ENCODE data around the gene DAPK1.
A peak's percentile ranks its signal among the peaks of the same experiment; 100 is the strongest.

The DAPK1 gene

GRCh38 chr9:87515006-87515405 lies 17.3 kb downstream of the DAPK1 start:
- peaks cover 2% of the 10 kb centered on the region for H3K79me1 ChIP-seq (ENCODE audit: low read length)
- no peak overlapping the region for H3K4me3 ChIP-seq (ENCODE audit: low read depth, low read length)
- no peak overlapping the region for H2AK5ac ChIP-seq (ENCODE audit: low read length)
- H4K8ac ChIP-seq (ENCODE audit: low read depth, low read length), result no peak overlapping the region
- H4K12ac ChIP-seq (ENCODE audit: low read depth, low read length), result no peak overlapping the region
- H2AFZ ChIP-seq (ENCODE audit: insufficient read depth, low read length, poor library complexity), result no peak overlapping the region
- H3K36me3 ChIP-seq (ENCODE audit: control insufficient read depth in 1 of 2, insufficient read depth in 2 of 2, low read length in 2 of 2), result peaks cover 0 to 8% of the 10 kb centered on the region in 2 experiments
- H2BK120ac ChIP-seq (ENCODE audit: insufficient read depth, low read length, poor library complexity), result no peak overlapping the region
- no CpG with 5 or more reads among the region's 2 CpGs for WGBS (ENCODE audit: extremely low coverage, insufficient coverage, insufficient read length)
- no peak overlapping the region for H2BK12ac ChIP-seq (ENCODE audit: low read length)
- H3K18ac ChIP-seq (ENCODE audit: low read length), result no peak overlapping the region
- H3K9me3 ChIP-seq (ENCODE audit: insufficient read depth, low read depth, low read length), result no peaks in the 10 kb centered on the region
- no peaks in the 10 kb centered on the region for H3K27me3 ChIP-seq (ENCODE audit: insufficient read depth, low read length)
- H3K23ac ChIP-seq (ENCODE audit: low read length), result no peak overlapping the region
- no peak overlapping the region for H3K14ac ChIP-seq (ENCODE audit: low read length)
- no peak overlapping the region for H3K4ac ChIP-seq (ENCODE audit: low read depth, low read length)
- no peak overlapping the region for H3K9ac ChIP-seq (ENCODE audit: low read length)
- no peak overlapping the region for H3K27ac ChIP-seq (ENCODE audit: low read depth, low read length)
- no peak for DNase-seq
- peaks cover 11 to 15% of the 10 kb centered on the region in 2 experiments for H3K4me1 ChIP-seq (ENCODE audit: control insufficient read depth in 1 of 2, insufficient read depth in 2 of 2, low read length in 2 of 2)
- H3K79me2 ChIP-seq (ENCODE audit: control insufficient read depth, insufficient read depth, low read length, poor library complexity), result peaks cover 1% of the 10 kb centered on the region
- H3K4me2 ChIP-seq (ENCODE audit: low read length), result no peak overlapping the region
- H2BK5ac ChIP-seq (ENCODE audit: low read depth, low read length, poor library complexity), result no peak overlapping the region
- H4K91ac ChIP-seq (ENCODE audit: low read depth, low read length), result no peak overlapping the region

- no peak overlapping the region for H2BK5ac ChIP-seq (ENCODE audit: low read depth, low read length, poor library complexity)
- H3K23ac ChIP-seq (ENCODE audit: low read length), result peak overlapping the region; percentile 49
- H4K91ac ChIP-seq (ENCODE audit: low read depth, low read length), result no peak overlapping the region
- DNase-seq, result no peak
- no CpG with 5 or more reads among the region's 9 CpGs for WGBS (ENCODE audit: extremely low coverage, insufficient coverage, insufficient read length)
- no peaks in the 10 kb centered on the region for H3K9me3 ChIP-seq (ENCODE audit: insufficient read depth, low read depth, low read length)
- no peak overlapping the region for H3K4me3 ChIP-seq (ENCODE audit: low read depth, low read length)
- H2BK12ac ChIP-seq (ENCODE audit: low read length), result peak overlapping the region; percentile 1
- H3K4me1 ChIP-seq (ENCODE audit: control insufficient read depth in 1 of 2, insufficient read depth in 2 of 2, low read length in 2 of 2), result peaks cover 11 to 15% of the 10 kb centered on the region in 2 experiments
- H3K36me3 ChIP-seq (ENCODE audit: control insufficient read depth in 1 of 2, insufficient read depth in 2 of 2, low read length in 2 of 2), result peaks cover 0 to 7% of the 10 kb centered on the region in 2 experiments
- H2AFZ ChIP-seq (ENCODE audit: insufficient read depth, low read length, poor library complexity), result no peak overlapping the region
- no peak overlapping the region for H2AK5ac ChIP-seq (ENCODE audit: low read length)
- H3K4ac ChIP-seq (ENCODE audit: low read depth, low read length), result no peak overlapping the region
- H3K4me2 ChIP-seq (ENCODE audit: low read length), result no peak overlapping the region
- H3K18ac ChIP-seq (ENCODE audit: low read length), result no peak overlapping the region
- peaks cover 1% of the 10 kb centered on the region for H3K79me2 ChIP-seq (ENCODE audit: control insufficient read depth, insufficient read depth, low read length, poor library complexity)
- no peak overlapping the region for H3K9ac ChIP-seq (ENCODE audit: low read length)
- H3K27me3 ChIP-seq (ENCODE audit: insufficient read depth, low read length), result no peaks in the 10 kb centered on the region
- H2BK120ac ChIP-seq (ENCODE audit: insufficient read depth, low read length, poor library complexity), result no peak overlapping the region
- H4K12ac ChIP-seq (ENCODE audit: low read depth, low read length), result no peak overlapping the region
- no peak overlapping the region for H4K8ac ChIP-seq (ENCODE audit: low read depth, low read length)
- H3K79me1 ChIP-seq (ENCODE audit: low read length), result peaks cover 2% of the 10 kb centered on the region
- no peak overlapping the region for H3K27ac ChIP-seq (ENCODE audit: low read depth, low read length)
- no peak overlapping the region for H3K14ac ChIP-seq (ENCODE audit: low read length)
These were observed 18.0 kb downstream of the DAPK1 start for GRCh38 chr9:87515588-87516221.

GRCh38 chr9:87516222-87516925 lies 18.7 kb downstream of the DAPK1 start:
- Histone ChIP-seq H3K4ac (ENCODE audit: low read depth, low read length) (no peak overlapping the region), H3K4me1 (ENCODE audit: control insufficient read depth in 1 of 2, insufficient read depth in 2 of 2, low read length in 2 of 2) (peaks cover 11 to 15% of the 10 kb centered on the region in 2 experiments), H3K4me3 (ENCODE audit: low read depth, low read length) (no peak overlapping the region), H3K79me1 (ENCODE audit: low read length) (peaks cover 2% of the 10 kb centered on the region), H2BK12ac (ENCODE audit: low read length) (peak overlapping the region; percentile 1), H4K12ac (ENCODE audit: low read depth, low read length) (no peak overlapping the region), H3K27ac (ENCODE audit: low read depth, low read length) (no peak overlapping the region), H3K79me2 (ENCODE audit: control insufficient read depth, insufficient read depth, low read length, poor library complexity) (peaks cover 1% of the 10 kb centered on the region), H3K9me3 (ENCODE audit: insufficient read depth, low read depth, low read length) (no peaks in the 10 kb centered on the region), H3K36me3 (ENCODE audit: control insufficient read depth in 1 of 2, insufficient read depth in 2 of 2, low read length in 2 of 2) (peaks cover 0 to 5% of the 10 kb centered on the region in 2 experiments), H2BK5ac (ENCODE audit: low read depth, low read length, poor library complexity) (no peak overlapping the region), H3K4me2 (ENCODE audit: low read length) (no peak overlapping the region), H3K27me3 (ENCODE audit: insufficient read depth, low read length) (no peaks in the 10 kb centered on the region), H3K23ac (ENCODE audit: low read length) (no peak overlapping the region), H3K9ac (ENCODE audit: low read length) (no peak overlapping the region), H4K91ac (ENCODE audit: low read depth, low read length) (no peak overlapping the region), H2AFZ (ENCODE audit: insufficient read depth, low read length, poor library complexity) (no peak overlapping the region), H4K8ac (ENCODE audit: low read depth, low read length) (no peak overlapping the region), H3K14ac (ENCODE audit: low read length) (no peak overlapping the region), H2BK120ac (ENCODE audit: insufficient read depth, low read length, poor library complexity) (no peak overlapping the region), H2AK5ac (ENCODE audit: low read length) (no peak overlapping the region), H3K18ac (ENCODE audit: low read length) (no peak overlapping the region)
- no CpG with 5 or more reads among the region's 12 CpGs for WGBS (ENCODE audit: extremely low coverage, insufficient coverage, insufficient read length)
- DNase-seq, result peak; percentile 56 to 62

GRCh38 chr9:87516926-87517290 lies 19.2 kb downstream of the DAPK1 start:
- Histone ChIP-seq H3K79me2 (ENCODE audit: control insufficient read depth, insufficient read depth, low read length, poor library complexity) (peaks cover 1% of the 10 kb centered on the region), H3K9me3 (ENCODE audit: insufficient read depth, low read depth, low read length) (no peaks in the 10 kb centered on the region), H3K4ac (ENCODE audit: low read depth, low read length) (no peak overlapping the region), H4K91ac (ENCODE audit: low read depth, low read length) (no peak overlapping the region), H2BK12ac (ENCODE audit: low read length) (no peak overlapping the region), H3K4me1 (ENCODE audit: control insufficient read depth in 1 of 2, insufficient read depth in 2 of 2, low read length in 2 of 2) (peaks cover 11 to 15% of the 10 kb centered on the region in 2 experiments), H2BK120ac (ENCODE audit: insufficient read depth, low read length, poor library complexity) (no peak overlapping the region), H4K8ac (ENCODE audit: low read depth, low read length) (no peak overlapping the region), H3K27me3 (ENCODE audit: insufficient read depth, low read length) (no peaks in the 10 kb centered on the region), H3K18ac (ENCODE audit: low read length) (no peak overlapping the region), H3K4me3 (ENCODE audit: low read depth, low read length) (no peak overlapping the region), H3K4me2 (ENCODE audit: low read length) (no peak overlapping the region), H2AFZ (ENCODE audit: insufficient read depth, low read length, poor library complexity) (no peak overlapping the region), H3K14ac (ENCODE audit: low read length) (no peak overlapping the region), H3K9ac (ENCODE audit: low read length) (no peak overlapping the region), H3K23ac (ENCODE audit: low read length) (no peak overlapping the region), H2BK5ac (ENCODE audit: low read depth, low read length, poor library complexity) (no peak overlapping the region), H3K27ac (ENCODE audit: low read depth, low read length) (no peak overlapping the region), H3K36me3 (ENCODE audit: control insufficient read depth in 1 of 2, insufficient read depth in 2 of 2, low read length in 2 of 2) (peaks cover 0 to 5% of the 10 kb centered on the region in 2 experiments), H2AK5ac (ENCODE audit: low read length) (no peak overlapping the region), H3K79me1 (ENCODE audit: low read length) (peaks cover 2% of the 10 kb centered on the region), H4K12ac (ENCODE audit: low read depth, low read length) (no peak overlapping the region)
- DNase-seq, result no peak
- no CpG with 5 or more reads among the region's 3 CpGs for WGBS (ENCODE audit: extremely low coverage, insufficient coverage, insufficient read length)

Measured in trophoblast cell (in vitro differentiated cells and primary cell).